Measurements from ENCODE around the gene NHSL1.

GRCh38 chr6:138480279-138480949 lies 18.9 kb downstream of the NHSL1 start:
- no peak for TF ChIP-seq CTCF (IDR thresholded peaks at IDR 0.05)
- TF ChIP-seq POLR2AphosphoS5 (IDR thresholded peaks at IDR 0.05) = no peak
- TF ChIP-seq EP300 (IDR thresholded peaks at IDR 0.05; ENCODE audit: low read depth) = no peak

All from transverse colon (tissue), 4 donors.